H1 (cell line): ENCODE measurements around the gene MRPL20. TPM values are rescaled to one million over a fixed set of nuclear protein-coding genes. Genes with fewer than 3 reads are reported as not detected.

Experiments
- CTCF ChIA-PET: fragments of 300-600 bp; sonication (Branson Sonifier 250); formaldehyde crosslinking; loops from one replicate; lab custom pipeline; 2021; ENCODE audit not compliant: partially characterized antibody; lab: Charles Lee
- POLR2A ChIA-PET: fragments of 300-600 bp; sonication (Branson Sonifier 250); formaldehyde crosslinking; loops from one replicate; lab custom pipeline; 2021; ENCODE audit warnings: inconsistent platforms; ENCODE audit not compliant: partially characterized antibody; lab: Charles Lee
- DNase-seq, 2 experiments: peaks; one replicate each; pipeline versions ENCODE4 v3.0.0 to v3.0.0-alpha.2; 2010 to 2022; ENCODE audit warnings: low spot score in 2 of 2, low read depth in 1 of 2, mixed read lengths in 1 of 2
- FAIRE-seq: peaks from 2 replicates; lab custom pipeline; 2011; peaks lifted over from hg19 to GRCh38; lab: Jason Lieb, UNC
- H2AFZ ChIP-seq: 2 replicates; pipeline ENCODE4 v1.8.1; 2012; ENCODE audit warnings: low read length, inconsistent platforms
- H2AK5ac ChIP-seq: 2 replicates; pipeline ENCODE4 v1.6.1; 2013; ENCODE audit warnings: low read depth, low read length
- H2BK120ac ChIP-seq: replicated peaks from 2 replicates; pipeline ENCODE3; 2013; ENCODE audit warnings: low read depth, low read length, inconsistent platforms
- H2BK12ac ChIP-seq: 2 replicates; pipeline ENCODE4 v1.6.1; 2013; ENCODE audit warnings: low read depth, low read length
- H2BK15ac ChIP-seq: 2 replicates; pipeline ENCODE4 v1.6.1; 2013; ENCODE audit warnings: low read length
- H2BK20ac ChIP-seq: 2 replicates; pipeline ENCODE4 v1.6.1; 2013; ENCODE audit warnings: low read length
- H2BK5ac ChIP-seq: 2 replicates; pipeline ENCODE4 v1.6.1; 2013; ENCODE audit warnings: low read depth, low read length
- H3K14ac ChIP-seq: 2 replicates; pipeline ENCODE4 v1.6.1; 2013; ENCODE audit warnings: inconsistent platforms; ENCODE audit not compliant: insufficient read length
- H3K18ac ChIP-seq: 2 replicates; pipeline ENCODE4 v1.6.1; 2013; ENCODE audit warnings: low read length; ENCODE audit errors: extremely low read depth
- H3K23ac ChIP-seq: 2 replicates; pipeline ENCODE4 v1.6.1; 2013; ENCODE audit warnings: inconsistent platforms; ENCODE audit not compliant: insufficient read length
- H3K23me2 ChIP-seq: 2 replicates; pipeline ENCODE4 v1.6.1; 2013; ENCODE audit warnings: low read depth, low read length
- H3K27ac ChIP-seq: 2 replicates; pipeline ENCODE4 v1.6.1; 2011; ENCODE audit warnings: low read depth, low read length, inconsistent platforms
- H3K27me3 ChIP-seq, 4 experiments: replicated peaks in 1 of 4; 1 replicate in 1 of 4; 2 replicates in 3 of 4; pipeline versions ENCODE4 v1.6.1 to v1.8.1; 2011 to 2013; ENCODE audit warnings: low read length in 3 of 4, mild to moderate bottlenecking in 3 of 4, inconsistent platforms in 2 of 4, mixed read lengths in 2 of 4, moderate library complexity in 1 of 4; ENCODE audit not compliant: control insufficient read depth in 3 of 4, insufficient read depth in 3 of 4; ENCODE audit errors: extremely low read depth in 1 of 4
- H3K36me3 ChIP-seq, 4 experiments: 2 replicates each; pipeline versions ENCODE4 v1.6.1 to v1.8.1; 2011 to 2013; ENCODE audit warnings: mild to moderate bottlenecking in 4 of 4, low read length in 3 of 4, moderate library complexity in 2 of 4, control low read depth in 1 of 4, inconsistent platforms in 1 of 4; ENCODE audit not compliant: insufficient read depth in 4 of 4, control insufficient read depth in 2 of 4
- H3K4ac ChIP-seq: replicated peaks from 2 replicates; pipeline ENCODE3; 2013; ENCODE audit warnings: low read length, low read depth, mixed read lengths, inconsistent platforms; ENCODE audit not compliant: insufficient read length
- H3K4me1 ChIP-seq, 4 experiments: replicated peaks in 1 of 4; 1 replicate in 1 of 4; 2 replicates in 3 of 4; pipeline versions ENCODE4 v1.6.1 to v1.8.1; 2011 to 2013; ENCODE audit warnings: low read length in 3 of 4, inconsistent platforms in 2 of 4, mixed read lengths in 1 of 4; ENCODE audit not compliant: insufficient read depth in 4 of 4, control insufficient read depth in 3 of 4
- H3K4me2 ChIP-seq, 2 experiments: 2 replicates each; pipeline versions ENCODE4 v1.6.1 to v1.8.1; 2011 to 2013; ENCODE audit warnings: low read depth in 2 of 2, low read length in 2 of 2, control low read depth in 1 of 2, inconsistent platforms in 1 of 2, mild to moderate bottlenecking in 1 of 2; ENCODE audit not compliant: insufficient read depth in 1 of 2
- H3K4me3 ChIP-seq, 4 experiments: fragments of 200-600, 300-600 bp in 1 of 4; sonication (generic), shearing (Covaris generic), sonication (Bioruptor Twin) in 1 of 4; 2 replicates each; pipeline versions ENCODE4 v1.5.1 to v1.8.1; 2011 to 2016; ENCODE audit warnings: low read length in 4 of 4, low read depth in 3 of 4, control low read depth in 2 of 4, inconsistent platforms in 2 of 4, mild to moderate bottlenecking in 2 of 4, mixed read lengths in 1 of 4, moderate library complexity in 1 of 4; ENCODE audit not compliant: insufficient read depth in 2 of 4; ENCODE audit errors: extremely low read depth in 1 of 4
- H3K56ac ChIP-seq: replicated peaks from 2 replicates; pipeline ENCODE3; 2013; ENCODE audit warnings: low read depth, mild to moderate bottlenecking, mixed read lengths, low read length, inconsistent platforms; ENCODE audit not compliant: insufficient read length
- H3K79me1 ChIP-seq: 2 replicates; pipeline ENCODE4 v1.6.1; 2013; ENCODE audit warnings: low read depth, low read length, control low read depth
- H3K79me2 ChIP-seq, 2 experiments: 2 replicates each; pipeline versions ENCODE4 v1.6.1 to v1.8.1; 2012 to 2013; ENCODE audit warnings: low read length in 2 of 2, mild to moderate bottlenecking in 2 of 2, inconsistent platforms in 1 of 2; ENCODE audit not compliant: insufficient read depth in 2 of 2, control insufficient read depth in 1 of 2
- H3K9ac ChIP-seq, 4 experiments: replicated peaks in 1 of 4; 1 replicate in 1 of 4; 2 replicates in 3 of 4; pipeline versions ENCODE4 v1.6.1 to v1.8.1; 2011 to 2013; ENCODE audit warnings: low read depth in 3 of 4, low read length in 3 of 4, control low read depth in 2 of 4, mild to moderate bottlenecking in 2 of 4, moderate library complexity in 2 of 4, inconsistent platforms in 1 of 4; ENCODE audit errors: extremely low read depth in 1 of 4
- H3K9me3 ChIP-seq, 2 experiments: 2 replicates each; pipeline versions ENCODE4 v1.6.1 to v1.8.1; 2012 to 2013; ENCODE audit warnings: mild to moderate bottlenecking in 2 of 2, moderate library complexity in 2 of 2, control low read depth in 1 of 2, inconsistent platforms in 1 of 2, low read depth in 1 of 2, low read length in 1 of 2, mixed read lengths in 1 of 2; ENCODE audit not compliant: insufficient read depth in 2 of 2
- H4K20me1 ChIP-seq, 2 experiments: replicated peaks in 1 of 2; 2 replicates each; pipeline versions ENCODE3 to v1.8.1; 2011 to 2013; ENCODE audit warnings: inconsistent platforms in 2 of 2, low read length in 2 of 2, mild to moderate bottlenecking in 1 of 2; ENCODE audit not compliant: insufficient read depth in 2 of 2, control insufficient read depth in 1 of 2
- H4K5ac ChIP-seq: 2 replicates; pipeline ENCODE4 v1.6.1; 2013; ENCODE audit warnings: low read length, low read depth, mixed read lengths, inconsistent platforms; ENCODE audit not compliant: insufficient read length
- H4K8ac ChIP-seq: 2 replicates; pipeline ENCODE4 v1.8.0; 2013; ENCODE audit warnings: mild to moderate bottlenecking, moderate library complexity, low read length, inconsistent platforms; ENCODE audit not compliant: insufficient read depth; ENCODE audit errors: extremely low read depth
- H4K91ac ChIP-seq: replicated peaks from 2 replicates; pipeline ENCODE3; 2013; ENCODE audit warnings: low read length, mixed read lengths, inconsistent platforms; ENCODE audit not compliant: insufficient read length
- ASH2L ChIP-seq: fragments of 200-600, 300-600 bp; sonication (generic); IDR thresholded peaks from one replicate; pipeline ENCODE4 v1.7.1; 2017; ENCODE audit warnings: low read length
- CBX5 ChIP-seq: fragments of 300-800, 300-1000 bp; sonication (generic); IDR thresholded peaks from 2 replicates; pipeline ENCODE4 v1.7.1; 2016; ENCODE audit warnings: antibody characterized with exemption, low read length, low read depth
- HDAC6 ChIP-seq: IDR thresholded peaks from one replicate; pipeline ENCODE4 v1.7.1; 2012; ENCODE audit warnings: low read depth, mild to moderate bottlenecking, inconsistent platforms, low read length, moderate library complexity
- MAFK ChIP-seq: IDR thresholded peaks from 2 replicates; pipeline ENCODE4 v1.6.1; 2012; ENCODE audit warnings: low read depth, mild to moderate bottlenecking, improper control_type of control experiment, low read length
- NANOG ChIP-seq: IDR thresholded peaks from 2 replicates; pipeline ENCODE4 v1.6.1; 2011; ENCODE audit warnings: low read length, low read depth, mild to moderate bottlenecking, inconsistent platforms; ENCODE audit not compliant: insufficient read depth, poor library complexity, severe bottlenecking
- NRF1 ChIP-seq: IDR thresholded peaks from 2 replicates; pipeline ENCODE4 v1.6.1; 2011; ENCODE audit warnings: mild to moderate bottlenecking, low read depth, low read length, improper control_type of control experiment
- RBBP5 ChIP-seq: IDR thresholded peaks from 2 replicates; pipeline ENCODE4 v1.7.1; 2012; ENCODE audit warnings: low read depth, mild to moderate bottlenecking, inconsistent platforms, low read length, moderate library complexity, borderline replicate concordance
- SIX5 ChIP-seq: IDR thresholded peaks from 2 replicates; pipeline ENCODE4 v1.6.1; 2011; ENCODE audit warnings: mild to moderate bottlenecking, low read depth, low read length
- WGBS, 2 experiments: shearing (Covaris generic) in 1 of 2; methylation state at CpG; one replicate each; pipeline versions ENCODE4 v1.1.6 to v1.1.7; 2013 to 2015; ENCODE audit warnings: low lambda C conversion rate in 2 of 2, mixed read lengths in 2 of 2, inconsistent platforms in 1 of 2, low coverage in 1 of 2, missing lambda C conversion rate in 1 of 2; ENCODE audit not compliant: insufficient replicate concordance in 2 of 2, insufficient coverage in 1 of 2, insufficient read length in 1 of 2; ENCODE audit errors: extremely low coverage in 1 of 2, missing lambda C conversion rate in 1 of 2; 5-methylcytosine and 5-hydroxymethylcytosine counted together
- polyA plus RNA-seq, 7 experiments: library from polyadenylated mRNA; depleted of rRNA in 3 of 7; stranded (reverse) in 5 of 7; unstranded in 2 of 7; fragments of >200 nt in 5 of 7; fragments of 200-250 nt in 2 of 7; gene quantifications; 1 replicate in 5 of 7; 2 replicates in 1 of 7; 4 replicates in 1 of 7; pipeline versions ENCODE4 v1.2.1 to v1.2.3, GENCODE V29; 2011 to 2013; ENCODE audit warnings: missing spikeins in 2 of 7, mixed read lengths in 2 of 7
- total RNA-seq: library from RNA; stranded (reverse); fragmentation: NEBNext Ultra II Directional; extraction: Animal tissue kit (Norgen Biotek cat#: 25700); gene quantifications from 2 replicates; pipeline ENCODE4 v1.2.1, GENCODE V29; 2021

MRPL20 gene
- total and polyA plus RNA-seq, 2 of the 8 experiments (the other 6 are each of a cell fraction or from before 2014, with no cell fraction given): 126 to 151 TPM

DNA sequence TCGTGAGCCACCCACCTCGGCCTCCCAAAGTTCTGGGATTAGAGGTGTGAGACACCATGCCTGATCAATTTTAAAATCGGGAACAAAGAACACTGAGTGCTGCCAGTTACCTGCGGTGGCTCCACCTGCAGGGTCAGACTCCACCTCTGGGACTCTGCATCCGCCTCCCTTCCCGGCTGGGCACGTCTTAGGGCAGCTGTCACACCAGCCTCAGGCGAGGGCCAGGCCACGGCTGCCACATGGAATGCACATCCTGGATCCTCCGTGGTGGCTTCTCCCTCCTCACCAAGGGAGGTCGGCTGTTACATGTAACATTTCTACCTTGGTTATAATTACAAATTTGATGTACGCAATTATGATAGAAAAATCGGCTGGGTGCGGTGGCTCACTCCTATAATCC lies 42.8 kb downstream of the MRPL20 start:
- POLR2A ChIA-PET: interaction anchor here (2.2 kb wide), 1 partner anchor 30 kb away, joined by 4 read pairs; no protein-coding TSS in a partner anchor
- H4K8ac ChIP-seq: no peak overlapping the region
- no peak overlapping the region for H3K18ac ChIP-seq
- no peak overlapping the region for H3K56ac ChIP-seq
- H2BK120ac ChIP-seq: no peak overlapping the region
- H3K27me3 ChIP-seq: no peaks in the 10 kb centered on the region; a peak in 4 of 7 replicates
- TF ChIP-seq MAFK: no peak
- no peak for TF ChIP-seq NANOG
- no peak for TF ChIP-seq RBBP5
- TF ChIP-seq NRF1: no peak
- TF ChIP-seq CBX5: no peak
- TF ChIP-seq SIX5: no peak
- no peak for TF ChIP-seq ASH2L
- TF ChIP-seq HDAC6: no peak
- TF ChIP-seq, all 59 proteins: peak for 0
- Histone ChIP-seq H2AK5ac (no peak overlapping the region), H3K23me2 (peaks cover 17% of the 10 kb centered on the region), H3K79me1 (no peaks in the 10 kb centered on the region), H2BK15ac (no peak overlapping the region), H4K20me1 (peaks cover 0 to 9% of the 10 kb centered on the region in 2 experiments), H4K91ac (no peak overlapping the region), H3K14ac (no peak overlapping the region), H3K9ac (no peak overlapping the region), H3K4me2 (no peak overlapping the region), H2AFZ (no peak overlapping the region), H3K27ac (no peak overlapping the region), H3K9me3 (peaks cover 12 to 18% of the 10 kb centered on the region in 2 experiments; a peak in 3 of 4 replicates), H2BK20ac (no peak overlapping the region), H3K4ac (no peak overlapping the region), H3K79me2 (no peaks in the 10 kb centered on the region), H2BK12ac (no peak overlapping the region), H4K5ac (no peak overlapping the region), H3K4me1 (peaks cover 0 to 9% (median 3%) of the 10 kb centered on the region in 4 experiments; a peak in 4 of 7 replicates), H3K4me3 (no peak overlapping the region), H2BK5ac (no peak overlapping the region), H3K23ac (no peak overlapping the region), H3K36me3 (no peaks in the 10 kb centered on the region; a peak in 1 of 8 replicates)
- CTCF ChIA-PET: interaction anchor here (0.7 kb wide), 1 partner anchor 25 kb away, joined by 3 read pairs; no protein-coding TSS in a partner anchor
- DNase-seq: no peak
- 80% methylated on average over 14 of the region's 14 CpGs; no CpG with 5 or more reads in 1 of the 2 experiments for WGBS, 2 experiments
- no peak for FAIRE-seq
